SHP77 treated with DMSO at 0.1 percent for 48 hours (cell line): Measurements from ENCODE around the gene CNOT11.
"Not testable (repeated sequence)": the region's sequence is repeated elsewhere in the genome, so short reads cannot be mapped to it uniquely, and the experiment has no call there.

Experiments used
- DNase-seq: peaks from one replicate; lab custom pipeline; 2025; lab: John Stamatoyannopoulos, UW

Gene CNOT11

DNA sequence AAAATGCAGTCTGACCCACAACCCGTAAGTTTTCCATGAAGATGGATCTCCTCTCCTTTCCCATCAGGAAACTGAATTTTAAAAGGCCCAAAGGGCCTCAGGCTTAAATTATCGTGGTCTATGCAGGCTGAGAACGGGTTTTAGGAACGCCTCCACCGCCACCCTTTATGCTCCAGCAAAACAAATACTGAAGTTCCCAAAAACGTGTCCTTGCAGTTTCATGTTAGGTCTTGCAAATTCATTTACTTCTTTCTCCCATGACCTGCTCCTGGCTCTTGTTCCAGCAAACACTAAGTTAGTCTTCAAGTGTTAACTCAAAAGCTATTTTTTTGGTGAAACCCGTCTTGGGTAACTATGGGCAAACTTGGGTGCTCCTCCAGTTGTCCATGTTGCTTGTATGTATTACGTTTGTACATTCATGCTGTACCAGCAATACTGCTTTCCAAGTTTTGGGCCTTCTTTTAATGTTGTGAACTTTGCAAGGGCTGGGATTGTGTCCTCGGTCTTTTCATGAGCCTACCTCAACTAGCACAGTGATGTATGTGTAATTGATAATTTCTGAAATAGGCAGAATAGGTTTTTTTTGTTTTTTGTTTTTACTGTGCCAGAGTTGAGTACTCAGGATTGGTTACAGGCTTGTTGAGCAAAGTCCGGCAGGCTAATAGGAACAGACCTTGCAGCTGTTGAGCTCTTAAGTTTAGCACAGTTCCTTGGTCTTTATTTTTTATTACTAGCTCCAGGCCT, 57.6 kb downstream of the CNOT11 start:
- no peak for DNase-seq

GRCh38 chr2:101310834-101311695, 58.4 kb downstream of the CNOT11 start:
- no peak for DNase-seq

DNA sequence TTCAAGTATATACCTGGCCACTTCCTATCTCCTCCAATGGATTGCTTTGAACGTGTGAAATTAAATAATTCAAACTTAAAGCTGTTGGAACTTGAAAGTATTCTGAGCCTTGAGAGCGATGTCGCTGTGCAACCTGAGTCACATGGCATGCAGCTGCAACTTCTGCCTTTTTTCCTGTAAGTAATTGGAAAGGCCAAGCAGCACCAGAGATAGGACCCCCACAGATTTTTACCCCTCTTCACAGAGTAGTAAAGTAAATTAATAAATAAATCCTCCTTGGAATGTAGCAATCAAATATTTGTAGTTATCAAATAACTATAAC, 59.0 kb downstream of the CNOT11 start:
- no peak for DNase-seq

- DNase-seq, result not testable (repeated sequence)
These were observed 63.9 kb downstream of the CNOT11 start for GRCh38 chr2:101316568-101316967.
